OCI-LY1 (cell line): ENCODE measurements around the gene CERS6.

Source experiments
- EZH2 ChIP-seq: fragments of 200-600 bp; sonication (generic), shearing (Covaris generic); IDR thresholded peaks from 2 replicates; pipeline ENCODE4 v1.8.0; 2017; ENCODE audit warnings: borderline replicate concordance, mixed run types, mild to moderate bottlenecking, antibody characterized with exemption, low read length, moderate library complexity, mixed read lengths
- TF ChIP-seq, protein P1 (sequence below): fragments of 200-600 bp; sonication (generic), shearing (Covaris generic); IDR thresholded peaks from 2 replicates; pipeline ENCODE4 v1.5.1; 2017; ENCODE audit warnings: mild to moderate bottlenecking, antibody characterized with exemption, low read length, moderate library complexity, mixed read lengths

DNA sequence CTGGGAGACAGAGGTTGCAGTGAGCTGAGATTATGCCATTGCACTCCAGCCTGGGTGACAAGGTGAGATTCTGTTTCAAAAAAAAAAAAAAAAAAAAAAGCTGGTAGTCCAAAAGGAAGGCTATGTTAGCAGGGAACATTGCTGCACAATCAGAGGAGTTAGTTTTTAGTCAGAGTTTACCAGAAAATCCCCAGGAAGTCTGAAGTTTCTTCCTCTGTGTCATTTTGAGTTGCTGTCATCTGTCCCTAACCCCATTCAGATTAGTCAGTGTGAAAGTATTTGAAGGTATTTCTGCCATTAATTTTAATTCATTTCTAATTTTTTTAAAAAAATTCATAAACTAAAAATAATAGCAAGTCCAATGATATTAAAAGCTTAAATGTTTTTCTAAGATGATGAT is 33.5 kb upstream of the CERS6 start:
- TF ChIP-seq, protein P1, sequence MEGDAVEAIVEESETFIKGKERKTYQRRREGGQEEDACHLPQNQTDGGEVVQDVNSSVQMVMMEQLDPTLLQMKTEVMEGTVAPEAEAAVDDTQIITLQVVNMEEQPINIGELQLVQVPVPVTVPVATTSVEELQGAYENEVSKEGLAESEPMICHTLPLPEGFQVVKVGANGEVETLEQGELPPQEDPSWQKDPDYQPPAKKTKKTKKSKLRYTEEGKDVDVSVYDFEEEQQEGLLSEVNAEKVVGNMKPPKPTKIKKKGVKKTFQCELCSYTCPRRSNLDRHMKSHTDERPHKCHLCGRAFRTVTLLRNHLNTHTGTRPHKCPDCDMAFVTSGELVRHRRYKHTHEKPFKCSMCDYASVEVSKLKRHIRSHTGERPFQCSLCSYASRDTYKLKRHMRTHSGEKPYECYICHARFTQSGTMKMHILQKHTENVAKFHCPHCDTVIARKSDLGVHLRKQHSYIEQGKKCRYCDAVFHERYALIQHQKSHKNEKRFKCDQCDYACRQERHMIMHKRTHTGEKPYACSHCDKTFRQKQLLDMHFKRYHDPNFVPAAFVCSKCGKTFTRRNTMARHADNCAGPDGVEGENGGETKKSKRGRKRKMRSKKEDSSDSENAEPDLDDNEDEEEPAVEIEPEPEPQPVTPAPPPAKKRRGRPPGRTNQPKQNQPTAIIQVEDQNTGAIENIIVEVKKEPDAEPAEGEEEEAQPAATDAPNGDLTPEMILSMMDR: no peak
- no peak for TF ChIP-seq EZH2
